ENCODE results near the gene CAD. TPM values are rescaled to one million over a fixed set of nuclear protein-coding genes. Genes with fewer than 3 reads are reported as not detected.

The CAD gene
- polyA plus RNA-seq, 1 donor from 2014 or later: 14.2 TPM

- Histone ChIP-seq H2AFZ (ENCODE audit: low read depth, low read length) (no peak overlapping the region), H3K4me3 (ENCODE audit: low read length) (no peak overlapping the region), H4K20me1 (ENCODE audit: insufficient read depth) (no peaks in the 10 kb centered on the region), H3K36me3 (ENCODE audit: insufficient read depth, low read length) (peaks cover 3% of the 10 kb centered on the region), H3K9me2 (ENCODE audit: insufficient read depth, low read length) (no peaks in the 10 kb centered on the region), H3K27me3 (ENCODE audit: insufficient read depth, low read depth, low read length) (no peaks in the 10 kb centered on the region), H3K9ac (ENCODE audit: low read length) (no peak overlapping the region), H3K79me2 (replicated peaks; ENCODE audit: insufficient read depth, low read length) (no peaks in the 10 kb centered on the region), H3F3A (ENCODE audit: insufficient read depth, low read length, poor library complexity, severe bottlenecking) (no peaks in the 10 kb centered on the region), H3K4me2 (ENCODE audit: low read length) (no peak overlapping the region), H3K27ac (ENCODE audit: low read length) (no peak overlapping the region), H3K9me3 (ENCODE audit: low read length) (no peaks in the 10 kb centered on the region)
- TF ChIP-seq TAF1 (IDR thresholded peaks at IDR 0.05; ENCODE audit: low read depth) (no peak), EZH2 (IDR thresholded peaks at IDR 0.05; ENCODE audit: borderline replicate concordance, insufficient read depth, low read length, poor library complexity, severe bottlenecking) (no peak)
Observed at GRCh38 chr2:27204566-27204965, 12.6 kb upstream of the CAD start.

GRCh38 chr2:27205206-27205605, 12.0 kb upstream of the CAD start:
- no peak overlapping the region for H3K27ac ChIP-seq (ENCODE audit: low read length)
- no peak for TF ChIP-seq MXI1 (conservative IDR thresholded peaks at IDR 0.05; ENCODE audit: poor library complexity, severe bottlenecking)
- no peak for TF ChIP-seq SMC3 (conservative IDR thresholded peaks at IDR 0.05; ENCODE audit: poor library complexity)
- TF ChIP-seq REST (IDR thresholded peaks at IDR 0.05; ENCODE audit: borderline replicate concordance): no peak
- no peak for TF ChIP-seq RAD21 (conservative IDR thresholded peaks at IDR 0.05)
- TF ChIP-seq EP300 (conservative IDR thresholded peaks at IDR 0.05; ENCODE audit: poor library complexity, severe bottlenecking): no peak
- TF ChIP-seq EZH2 (IDR thresholded peaks at IDR 0.05; ENCODE audit: borderline replicate concordance, insufficient read depth, low read length, poor library complexity, severe bottlenecking): no peak
- TF ChIP-seq TAF1 (IDR thresholded peaks at IDR 0.05; ENCODE audit: low read depth): no peak
- TF ChIP-seq POLR2AphosphoS5 (IDR thresholded peaks at IDR 0.05): no peak
- TF ChIP-seq CTCF (IDR thresholded peaks at IDR 0.05; ENCODE audit: poor library complexity, severe bottlenecking): no peak
- H3K36me3 ChIP-seq (ENCODE audit: insufficient read depth, low read length): peaks cover 3% of the 10 kb centered on the region

GRCh38 chr2:27206346-27206745, 10.8 kb upstream of the CAD start:
- H3K79me2 ChIP-seq (replicated peaks; ENCODE audit: insufficient read depth, low read length): no peaks in the 10 kb centered on the region
- H3K4me3 ChIP-seq (ENCODE audit: low read length): no peak overlapping the region
- H3K9me3 ChIP-seq (ENCODE audit: low read length): no peaks in the 10 kb centered on the region
- no peak for TF ChIP-seq MXI1 (conservative IDR thresholded peaks at IDR 0.05; ENCODE audit: poor library complexity, severe bottlenecking)
- no peak for TF ChIP-seq REST (IDR thresholded peaks at IDR 0.05; ENCODE audit: borderline replicate concordance)
- TF ChIP-seq TAF1 (IDR thresholded peaks at IDR 0.05; ENCODE audit: low read depth): no peak
- no peak for TF ChIP-seq EZH2 (IDR thresholded peaks at IDR 0.05; ENCODE audit: borderline replicate concordance, insufficient read depth, low read length, poor library complexity, severe bottlenecking)
- TF ChIP-seq EP300 (conservative IDR thresholded peaks at IDR 0.05; ENCODE audit: poor library complexity, severe bottlenecking): no peak
- no peak for TF ChIP-seq RAD21 (conservative IDR thresholded peaks at IDR 0.05)
- no peak for TF ChIP-seq POLR2AphosphoS5 (IDR thresholded peaks at IDR 0.05)
- no peak for TF ChIP-seq CTCF (IDR thresholded peaks at IDR 0.05; ENCODE audit: poor library complexity, severe bottlenecking)
- TF ChIP-seq SMC3 (conservative IDR thresholded peaks at IDR 0.05; ENCODE audit: poor library complexity): no peak
- peaks cover 3% of the 10 kb centered on the region for H3K36me3 ChIP-seq (ENCODE audit: insufficient read depth, low read length)
- H3K9ac ChIP-seq (ENCODE audit: low read length): no peak overlapping the region
- no peaks in the 10 kb centered on the region for H4K20me1 ChIP-seq (ENCODE audit: insufficient read depth)
- H2AFZ ChIP-seq (ENCODE audit: low read depth, low read length): no peak overlapping the region
- no peaks in the 10 kb centered on the region for H3F3A ChIP-seq (ENCODE audit: insufficient read depth, low read length, poor library complexity, severe bottlenecking)
- H3K27ac ChIP-seq (ENCODE audit: low read length): no peak overlapping the region
- H3K27me3 ChIP-seq (ENCODE audit: insufficient read depth, low read depth, low read length): no peaks in the 10 kb centered on the region
- no peaks in the 10 kb centered on the region for H3K9me2 ChIP-seq (ENCODE audit: insufficient read depth, low read length)
- H3K4me2 ChIP-seq (ENCODE audit: low read length): no peak overlapping the region

More at GRCh38 chr2:27205206-27205605, 12.0 kb upstream of the CAD start:
- no peak overlapping the region for H2AFZ ChIP-seq (ENCODE audit: low read depth, low read length)
- H3K79me2 ChIP-seq (replicated peaks; ENCODE audit: insufficient read depth, low read length): no peaks in the 10 kb centered on the region
- H3K4me3 ChIP-seq (ENCODE audit: low read length): no peak overlapping the region
- no peaks in the 10 kb centered on the region for H3F3A ChIP-seq (ENCODE audit: insufficient read depth, low read length, poor library complexity, severe bottlenecking)
- no peaks in the 10 kb centered on the region for H3K9me3 ChIP-seq (ENCODE audit: low read length)
- no peaks in the 10 kb centered on the region for H3K27me3 ChIP-seq (ENCODE audit: insufficient read depth, low read depth, low read length)
- H3K4me2 ChIP-seq (ENCODE audit: low read length): no peak overlapping the region
- no peaks in the 10 kb centered on the region for H3K9me2 ChIP-seq (ENCODE audit: insufficient read depth, low read length)
- H3K9ac ChIP-seq (ENCODE audit: low read length): no peak overlapping the region
- no peaks in the 10 kb centered on the region for H4K20me1 ChIP-seq (ENCODE audit: insufficient read depth)

Data from neural cell (in vitro differentiated cells).